Measurements from ENCODE around the gene DUSP9.

The DUSP9 gene

GRCh38 chrX:153622661-153623309, 24.2 kb upstream of the DUSP9 start:
- no peak for DNase-seq

DNA sequence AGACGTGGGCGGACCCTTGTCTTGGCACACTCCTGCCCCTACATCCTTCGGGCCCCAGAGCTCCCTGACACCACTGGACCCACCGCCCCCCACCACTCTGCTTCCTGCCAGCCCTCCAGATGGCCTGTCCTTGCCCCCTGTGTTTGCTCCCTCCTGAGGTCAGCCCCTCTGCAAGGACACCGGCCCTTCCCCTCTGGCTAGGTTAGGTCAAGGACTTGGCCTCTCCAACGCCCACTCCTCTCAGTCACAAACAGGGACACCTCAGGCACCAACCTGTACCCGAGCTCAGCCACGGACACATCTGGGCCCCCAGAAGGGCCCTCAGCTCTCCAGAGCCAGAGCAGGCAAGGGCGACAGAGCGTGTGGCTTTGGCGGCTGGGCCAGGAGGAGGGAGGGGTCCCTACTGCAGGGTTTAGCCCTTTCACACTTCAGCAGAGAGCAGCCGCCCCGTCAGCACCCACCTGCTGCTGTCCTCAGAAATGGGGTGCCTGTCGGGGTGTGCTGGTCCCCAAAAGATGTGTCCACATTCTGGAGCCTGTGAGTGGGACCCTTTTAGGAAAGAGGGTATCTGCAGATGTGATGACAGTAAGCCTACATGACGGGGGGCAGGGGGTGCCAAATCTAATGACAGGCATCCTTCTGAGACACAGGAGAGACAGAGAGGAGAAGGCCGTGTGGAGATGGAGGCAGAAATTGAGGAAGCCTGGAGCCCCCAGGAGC, 23.5 kb upstream of the DUSP9 start:
- no peak for DNase-seq

DNA sequence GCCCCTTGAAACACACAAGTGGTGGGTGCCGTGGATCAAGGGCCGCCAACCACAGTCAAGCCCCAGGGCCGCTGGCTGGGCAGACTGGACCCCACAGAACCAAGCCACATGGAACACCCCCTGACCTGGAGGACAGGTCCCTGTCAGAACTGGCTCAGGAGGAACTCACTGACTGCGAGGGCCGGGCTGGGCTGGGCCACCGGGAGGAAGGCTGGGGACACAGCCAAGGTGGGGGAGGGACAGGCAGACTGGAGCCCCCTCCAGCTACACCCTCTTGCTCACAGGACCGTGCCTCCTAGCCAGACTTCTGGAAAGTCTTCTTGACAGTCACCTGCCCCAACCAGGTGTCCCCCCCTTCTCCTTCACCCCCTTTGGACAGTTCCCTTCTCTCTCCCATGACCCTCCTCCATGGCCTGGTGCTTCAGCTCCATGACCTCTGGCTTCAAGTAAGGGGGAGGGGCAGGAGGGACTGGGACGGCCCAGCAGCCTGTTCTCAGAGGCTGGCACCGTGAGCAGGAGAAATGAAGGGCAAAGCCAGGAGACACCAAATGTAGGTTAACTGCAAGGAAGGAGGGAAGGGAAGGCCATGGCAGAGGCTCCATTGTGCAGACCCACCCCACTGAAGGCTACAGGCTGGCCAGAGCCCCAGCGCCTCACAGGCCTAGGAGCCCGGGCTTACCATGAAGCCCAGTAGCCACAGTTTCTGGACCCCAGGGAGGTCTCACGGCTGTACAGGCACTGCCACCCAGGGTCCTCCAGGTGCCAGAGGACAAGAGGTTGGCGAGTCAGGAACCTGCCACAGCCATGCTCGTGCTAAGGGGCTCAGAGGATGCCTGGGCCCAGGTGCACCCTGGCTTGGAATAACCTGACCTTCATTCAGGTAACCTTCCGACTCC, 22.6 kb upstream of the DUSP9 start:
- DNase-seq: no peak

DNA sequence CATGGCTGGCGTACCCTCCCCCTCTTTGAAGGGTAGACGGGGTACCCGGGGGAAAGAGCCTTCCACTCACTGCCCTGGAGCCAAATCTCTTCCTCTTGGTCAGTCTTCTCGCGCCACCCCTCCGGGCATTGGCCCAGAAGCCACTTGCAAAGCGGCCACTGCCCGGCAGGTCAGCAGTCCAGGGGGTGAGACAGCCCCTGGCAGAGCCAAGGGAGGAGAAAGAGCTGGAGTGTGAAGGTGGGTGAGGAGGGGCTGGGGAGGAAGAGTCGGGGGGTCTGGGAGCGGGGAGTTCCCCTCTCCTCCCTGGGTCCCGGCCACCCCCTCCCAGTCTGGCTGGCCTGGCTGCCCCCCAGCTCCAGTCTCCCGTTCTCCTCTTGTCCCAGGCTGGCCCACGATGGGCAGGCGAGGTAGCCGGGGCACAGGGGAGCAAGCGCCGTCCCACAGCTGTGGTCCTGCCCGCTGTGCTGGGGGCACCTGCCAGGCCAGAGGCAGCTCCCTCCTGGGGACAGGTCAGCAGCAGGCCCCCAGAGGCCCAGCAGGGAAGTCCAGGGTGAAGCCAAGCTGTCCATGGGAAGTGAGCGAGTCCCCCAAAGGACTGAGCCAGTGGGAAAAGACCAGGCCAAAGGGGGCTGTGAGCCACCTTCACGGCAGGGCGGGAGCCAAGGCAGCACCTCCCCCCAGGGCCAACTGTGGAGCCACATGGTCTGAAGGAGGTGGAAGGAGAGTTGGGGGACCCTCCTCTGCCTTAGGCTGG, 21.6 kb upstream of the DUSP9 start:
- no peak for DNase-seq

DNA sequence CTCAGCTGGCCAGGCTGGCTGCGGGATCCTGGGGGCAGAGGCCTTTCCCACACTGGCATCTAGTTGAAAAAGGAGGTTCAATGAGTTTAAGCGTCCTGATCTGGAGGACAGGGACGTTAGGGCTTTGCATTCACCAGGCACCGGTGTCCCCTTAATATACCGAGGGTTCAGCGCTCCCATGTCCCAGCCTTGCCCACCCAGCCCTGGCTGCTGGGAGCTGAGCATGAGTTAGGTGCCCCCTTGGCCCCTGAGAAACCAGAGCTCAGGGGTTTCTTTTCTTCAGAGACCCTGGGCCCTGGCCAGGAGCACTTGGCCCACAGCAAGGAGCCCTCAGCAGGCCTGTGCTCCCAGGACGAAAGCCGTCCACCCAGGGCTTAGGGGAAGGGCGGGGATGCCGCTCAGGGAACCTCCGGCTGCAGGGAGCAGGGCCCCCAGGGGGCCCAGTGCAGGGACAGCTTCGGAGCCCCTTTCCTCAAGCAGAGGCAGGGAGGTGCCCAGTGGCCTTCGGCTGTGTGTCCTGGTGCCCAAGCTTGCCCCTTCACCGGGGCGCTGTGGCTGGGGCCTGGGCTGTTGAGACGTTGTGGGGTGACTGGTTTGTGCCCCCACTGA, 20.9 kb upstream of the DUSP9 start:
- DNase-seq: no peak

DNA sequence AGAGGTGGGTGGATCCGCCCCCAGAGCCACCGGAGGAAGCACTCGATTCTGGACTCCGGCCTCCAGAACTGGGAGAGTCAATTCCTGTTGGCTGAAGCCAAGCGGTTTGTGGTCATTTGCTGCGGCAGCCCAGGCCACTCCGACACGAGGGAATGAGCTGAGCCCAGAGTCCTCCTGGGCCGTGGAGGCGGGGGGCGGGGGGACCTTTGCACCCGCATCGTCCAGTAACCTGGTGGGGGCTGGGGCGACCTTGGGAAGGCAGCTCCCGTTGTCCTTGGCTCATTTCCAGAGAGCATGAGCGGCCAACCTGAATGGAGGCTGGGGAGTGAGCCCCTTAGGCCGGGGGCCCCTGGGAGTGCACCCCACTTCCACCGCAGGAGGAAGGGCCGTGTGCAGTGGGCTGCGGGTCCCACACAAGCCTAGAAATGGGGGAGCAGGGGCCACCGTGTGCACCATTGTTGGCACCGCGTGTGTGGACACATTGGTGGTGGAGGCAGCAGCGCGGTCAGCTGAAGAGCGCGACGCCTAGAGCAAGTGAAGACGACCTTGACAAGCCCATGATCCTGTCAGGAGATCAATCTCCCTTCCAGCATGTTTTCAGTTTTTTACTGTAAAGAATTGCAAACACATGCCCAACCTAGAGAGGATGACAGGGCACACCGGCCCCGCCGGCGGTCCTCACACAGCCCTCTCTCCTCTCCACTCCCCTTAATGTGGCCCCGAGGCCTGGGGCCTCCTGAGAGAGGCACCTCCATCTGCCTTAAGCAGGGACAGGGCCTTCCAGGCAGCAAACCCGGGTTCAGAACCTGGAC, 19.9 kb upstream of the DUSP9 start:
- DNase-seq: no peak

DNA sequence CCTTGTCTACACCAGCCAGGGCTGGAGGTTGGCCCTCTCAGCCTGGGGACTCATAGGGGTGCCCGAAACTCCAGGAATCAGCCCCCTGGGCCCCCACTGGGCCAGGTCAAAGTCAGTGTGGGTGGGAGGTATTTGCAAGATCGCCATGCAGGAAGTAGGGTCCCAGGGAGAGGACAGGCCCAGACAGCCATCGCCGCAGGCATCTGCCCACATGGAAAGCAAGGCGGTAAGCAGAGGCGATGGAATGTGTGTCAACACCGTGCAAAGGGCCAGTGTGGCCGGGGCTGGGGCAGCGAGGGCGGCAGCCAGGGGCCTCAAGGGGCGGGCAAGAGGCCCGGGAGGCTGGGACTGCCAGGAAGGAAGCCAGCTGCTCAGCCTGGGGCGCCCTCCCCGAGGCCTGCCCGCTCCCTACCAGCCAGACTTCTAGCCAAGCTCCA, 19.3 kb upstream of the DUSP9 start:
- no peak for DNase-seq

DNA sequence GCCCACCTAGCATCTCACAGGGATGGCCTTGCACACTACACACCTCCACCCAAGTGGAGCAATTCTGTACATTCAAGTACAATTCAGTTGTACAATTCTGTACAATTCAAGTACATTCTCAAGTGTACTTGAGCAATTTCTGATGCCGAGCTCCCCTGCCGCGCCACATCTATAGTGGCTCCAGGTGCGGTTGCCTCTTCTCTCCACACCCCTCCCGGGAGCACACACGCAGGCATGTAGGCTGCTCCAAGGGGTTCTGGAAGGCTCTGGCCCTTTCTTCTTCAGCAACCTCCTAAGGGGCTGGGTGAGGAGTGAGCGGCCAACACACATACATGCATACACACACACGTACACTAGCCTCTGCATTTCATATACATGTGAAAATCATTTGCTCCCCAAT, 18.9 kb upstream of the DUSP9 start:
- no peak for DNase-seq

DNA sequence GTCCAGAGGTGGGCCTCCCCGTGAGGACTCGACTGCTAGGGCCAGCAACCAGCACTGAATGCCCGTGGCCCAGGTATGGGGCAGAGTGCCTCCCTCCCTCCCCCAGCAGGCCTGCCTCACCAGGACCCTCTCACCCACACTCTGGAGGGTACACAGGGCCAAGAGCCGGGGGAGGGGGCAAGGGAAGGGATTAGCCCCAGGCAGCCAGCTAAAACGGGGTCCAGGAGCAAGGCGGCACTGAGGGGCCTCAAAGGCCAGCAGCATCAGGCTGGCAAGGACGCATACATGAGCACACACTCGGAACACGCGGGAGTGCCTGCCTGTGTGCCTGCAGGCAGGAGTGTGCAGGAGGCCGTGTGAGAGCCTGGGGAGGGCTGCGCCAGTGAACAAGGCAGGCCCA, 18.3 kb upstream of the DUSP9 start:
- no peak for DNase-seq

- DNase-seq: no peak
These were observed 15.7 kb upstream of the DUSP9 start for GRCh38 chrX:153631346-153631745.

DNA sequence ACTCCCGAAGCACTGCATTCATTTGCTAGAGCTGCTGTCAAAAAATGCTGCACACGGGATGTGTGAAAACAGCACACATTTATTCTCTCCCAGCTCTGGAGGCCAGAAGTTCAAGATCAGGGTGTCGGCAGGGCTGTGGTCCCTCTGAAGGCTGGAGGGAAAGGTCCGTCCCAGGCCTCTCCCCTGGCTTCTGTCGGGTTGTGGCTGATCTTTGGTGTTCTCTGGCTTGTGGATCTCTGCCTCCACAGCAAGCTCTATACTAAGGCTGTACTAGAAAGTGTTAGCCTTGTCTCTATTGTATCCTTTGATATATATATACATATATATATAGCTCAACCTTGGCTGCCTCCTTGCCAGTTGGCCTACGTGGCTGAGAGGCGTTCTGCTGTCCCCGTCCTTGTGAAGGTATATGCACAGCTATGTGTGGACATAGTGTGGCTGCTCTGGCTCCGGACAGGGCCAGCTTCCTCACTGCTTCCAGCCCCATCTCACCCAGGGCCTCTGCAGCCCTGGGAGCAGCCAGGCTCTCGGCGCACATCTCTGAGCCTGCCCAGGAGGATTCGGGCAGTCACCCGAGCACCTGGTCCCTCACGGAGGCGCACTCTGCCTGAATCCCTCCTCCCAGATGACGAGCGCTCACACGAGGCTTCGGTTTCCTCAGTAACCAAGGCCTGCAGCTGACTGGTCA, 15.0 kb upstream of the DUSP9 start:
- no peak for DNase-seq

GRCh38 chrX:153632595-153632946, 14.4 kb upstream of the DUSP9 start:
- no peak for DNase-seq

- no peak for DNase-seq
These were observed 14.0 kb upstream of the DUSP9 start for GRCh38 chrX:153633048-153633447.

GRCh38 chrX:153633607-153634180, 13.3 kb upstream of the DUSP9 start:
- no peak for DNase-seq

DNA sequence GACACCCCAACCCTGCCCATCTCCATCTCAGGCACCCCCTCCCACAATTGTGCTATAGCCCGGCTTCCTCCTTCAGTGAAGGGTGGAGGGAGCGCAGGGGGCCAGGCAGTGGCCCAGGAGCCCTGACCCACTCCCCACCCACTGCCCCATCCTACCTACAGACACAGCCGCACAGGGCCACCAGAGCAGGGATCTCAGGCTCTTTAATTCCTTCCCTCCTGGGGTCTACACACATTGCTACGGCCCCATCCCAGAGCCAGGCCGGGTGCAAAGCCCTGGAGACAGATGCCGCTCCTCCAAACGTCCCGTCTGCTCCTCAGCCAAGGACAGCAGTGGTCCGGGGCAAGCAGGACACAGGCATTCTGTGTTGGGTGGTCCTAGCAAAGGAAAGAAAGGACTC, 12.8 kb upstream of the DUSP9 start:
- DNase-seq: no peak

- DNase-seq: no peak
These were observed 12.2 kb upstream of the DUSP9 start for GRCh38 chrX:153634832-153635231.

GRCh38 chrX:153635388-153635787, 11.6 kb upstream of the DUSP9 start:
- no peak for DNase-seq

DNA sequence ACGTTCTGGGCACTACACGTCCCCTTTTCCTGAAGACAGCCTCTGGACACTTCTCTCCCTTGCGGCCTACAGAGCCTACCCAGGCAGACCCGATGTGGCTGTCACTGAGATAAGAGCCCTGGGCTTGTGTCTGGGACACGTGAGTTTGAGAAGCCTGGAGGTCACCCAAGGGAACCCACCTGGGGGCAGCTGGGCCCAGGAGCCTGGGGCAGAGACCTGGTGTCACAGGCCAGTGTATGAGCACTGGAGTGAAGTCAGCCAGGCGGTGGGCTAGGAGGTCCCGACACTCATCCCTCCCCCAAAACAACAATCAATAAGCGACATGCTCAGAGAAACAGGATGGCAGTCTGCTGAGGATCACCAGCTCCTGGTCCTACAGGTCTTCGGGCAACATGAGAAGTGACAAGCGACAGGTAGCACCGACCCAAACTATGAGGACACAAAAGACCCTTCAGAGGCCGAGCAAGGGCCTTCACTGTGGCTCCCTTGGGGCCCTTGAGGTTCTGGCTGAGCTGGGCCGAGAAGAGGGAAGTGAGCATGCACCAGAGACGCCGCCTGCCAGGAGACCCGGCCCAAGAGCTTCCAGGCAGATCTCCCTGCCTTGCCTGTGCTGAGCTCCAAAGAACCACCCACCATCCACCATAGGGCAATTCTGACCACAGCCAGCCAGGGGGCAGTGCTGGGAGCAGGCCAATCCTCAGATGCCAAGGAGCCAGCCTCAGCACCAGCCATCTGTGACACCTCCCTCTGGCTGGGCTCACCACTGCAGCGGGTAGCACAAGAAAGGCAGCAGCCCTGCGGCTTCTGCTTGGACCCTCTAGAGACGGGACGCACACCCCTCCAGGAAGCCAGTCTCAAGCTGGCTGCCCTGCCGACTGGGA, 11.0 kb upstream of the DUSP9 start:
- peak; percentile 13 for DNase-seq

DNA sequence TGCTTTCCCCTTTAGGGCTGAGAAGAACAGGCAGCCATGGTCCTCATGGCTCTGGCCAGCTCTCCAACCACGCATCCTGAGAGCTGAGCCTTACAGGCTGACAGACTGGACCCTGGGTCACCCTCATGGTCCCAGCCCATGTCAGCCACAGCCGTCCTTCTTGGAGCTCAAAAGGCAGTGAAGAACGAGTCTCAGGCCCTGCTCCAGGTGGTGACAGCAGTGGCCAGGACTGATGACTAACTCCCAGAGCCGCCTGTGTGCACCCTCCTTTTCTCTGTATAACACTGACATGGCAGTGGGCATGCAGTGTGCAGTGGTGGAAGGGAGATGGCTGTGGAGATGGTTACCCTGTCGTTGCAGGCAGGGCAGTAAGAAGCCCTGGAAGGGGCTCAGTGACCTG, 10.3 kb upstream of the DUSP9 start:
- no peak for DNase-seq
